WERI-Rb-1 (cell line): Measurements from ENCODE around the gene CERS1.

Experiments used
- DNase-seq: peaks from one replicate; pipeline ENCODE4 v3.0.0-alpha.2; 2020
- H3K27ac ChIP-seq: fragments of 250-450 bp; sonication (Bioruptor Pico); 2 replicates; pipeline ENCODE4 v1.5.1; 2020; ENCODE audit warnings: mild to moderate bottlenecking, moderate library complexity
- H3K27me3 ChIP-seq: fragments of 250-450 bp; sonication (Bioruptor Pico); 2 replicates; pipeline ENCODE4 v1.5.1; 2021; ENCODE audit warnings: mild to moderate bottlenecking, low read depth, moderate library complexity; ENCODE audit not compliant: insufficient read depth, severe bottlenecking
- H3K36me3 ChIP-seq: fragments of 250-450 bp; sonication (Bioruptor Pico); 2 replicates; pipeline ENCODE4 v1.5.1; 2020; ENCODE audit warnings: mild to moderate bottlenecking, moderate library complexity
- H3K4me3 ChIP-seq: 2 replicates; pipeline ENCODE4 v1.5.1; 2011; ENCODE audit warnings: low read depth, mild to moderate bottlenecking, control low read depth, low read length
- H3K9me3 ChIP-seq: fragments of 250-450 bp; sonication (Bioruptor Pico); 2 replicates; pipeline ENCODE4 v1.5.1; 2021; ENCODE audit warnings: mild to moderate bottlenecking, moderate library complexity; ENCODE audit not compliant: severe bottlenecking
- TF ChIP-seq, protein P1 (sequence below): IDR thresholded peaks from 2 replicates; pipeline ENCODE4 v1.5.1; 2011; ENCODE audit warnings: low read depth, mild to moderate bottlenecking, control low read depth, inconsistent platforms, low read length

The CERS1 gene

DNA sequence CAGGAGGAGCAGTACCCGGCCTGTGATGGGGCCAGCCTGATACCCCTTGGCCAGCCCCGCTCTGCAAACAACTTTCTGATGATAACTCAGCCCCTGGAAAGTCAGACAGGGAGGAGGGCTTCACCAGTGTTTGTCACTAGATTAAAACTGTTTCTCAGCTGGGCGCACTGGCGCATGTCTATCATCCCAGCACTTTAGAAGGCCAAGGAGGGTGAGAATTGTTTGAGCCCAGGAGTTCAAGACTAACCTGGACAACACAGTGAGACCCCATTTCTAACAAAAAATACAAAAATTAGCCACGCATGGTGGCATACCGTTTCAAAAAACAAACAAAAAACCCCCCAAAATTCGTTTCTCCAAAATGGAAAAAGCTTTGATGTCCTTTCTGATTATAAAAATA lies 5.5 kb upstream of the CERS1 start:
- TF ChIP-seq, protein P1, sequence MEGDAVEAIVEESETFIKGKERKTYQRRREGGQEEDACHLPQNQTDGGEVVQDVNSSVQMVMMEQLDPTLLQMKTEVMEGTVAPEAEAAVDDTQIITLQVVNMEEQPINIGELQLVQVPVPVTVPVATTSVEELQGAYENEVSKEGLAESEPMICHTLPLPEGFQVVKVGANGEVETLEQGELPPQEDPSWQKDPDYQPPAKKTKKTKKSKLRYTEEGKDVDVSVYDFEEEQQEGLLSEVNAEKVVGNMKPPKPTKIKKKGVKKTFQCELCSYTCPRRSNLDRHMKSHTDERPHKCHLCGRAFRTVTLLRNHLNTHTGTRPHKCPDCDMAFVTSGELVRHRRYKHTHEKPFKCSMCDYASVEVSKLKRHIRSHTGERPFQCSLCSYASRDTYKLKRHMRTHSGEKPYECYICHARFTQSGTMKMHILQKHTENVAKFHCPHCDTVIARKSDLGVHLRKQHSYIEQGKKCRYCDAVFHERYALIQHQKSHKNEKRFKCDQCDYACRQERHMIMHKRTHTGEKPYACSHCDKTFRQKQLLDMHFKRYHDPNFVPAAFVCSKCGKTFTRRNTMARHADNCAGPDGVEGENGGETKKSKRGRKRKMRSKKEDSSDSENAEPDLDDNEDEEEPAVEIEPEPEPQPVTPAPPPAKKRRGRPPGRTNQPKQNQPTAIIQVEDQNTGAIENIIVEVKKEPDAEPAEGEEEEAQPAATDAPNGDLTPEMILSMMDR, result no peak
- Histone ChIP-seq H3K27ac (no peak overlapping the region), H3K4me3 (no peak overlapping the region), H3K27me3 (no peaks in the 10 kb centered on the region), H3K36me3 (peaks cover 35% of the 10 kb centered on the region), H3K9me3 (no peaks in the 10 kb centered on the region)
- DNase-seq, result no peak

DNA sequence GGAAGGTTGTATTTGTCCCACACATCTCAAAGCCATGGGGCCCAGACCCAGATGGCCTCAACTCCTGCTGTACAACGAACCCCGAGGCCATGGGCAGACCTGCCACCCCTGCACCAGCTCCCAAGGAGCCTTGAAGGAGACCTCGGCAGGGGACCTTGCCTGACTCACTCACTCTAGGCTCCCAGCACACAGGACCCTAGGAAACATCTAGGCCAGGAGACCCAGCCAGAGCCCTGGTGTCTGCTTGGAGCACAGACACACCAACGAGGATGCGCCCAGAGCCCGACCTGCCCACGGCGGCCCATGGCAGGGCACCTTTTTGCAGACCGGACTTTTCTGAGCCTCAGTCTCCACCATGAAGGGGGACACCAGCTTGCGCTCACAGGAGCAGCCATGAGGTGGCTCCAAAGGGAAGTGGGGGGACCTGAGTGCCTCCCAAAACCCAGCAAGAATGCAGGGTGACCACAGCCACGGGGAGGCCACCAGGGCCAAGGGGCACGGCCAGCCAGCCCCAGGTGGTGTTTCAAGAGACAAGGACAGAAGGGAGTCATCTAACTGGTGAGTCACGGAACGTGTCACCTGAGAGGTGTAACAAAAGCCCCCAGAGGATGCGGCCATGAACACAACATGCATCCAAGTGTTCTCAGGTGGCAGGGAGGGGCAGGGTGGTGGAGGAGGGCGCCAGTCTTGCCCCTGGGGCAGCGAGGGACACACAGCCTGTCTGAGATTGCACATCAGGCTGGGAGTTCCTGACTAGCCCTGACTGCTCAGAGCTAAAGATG lies 4.9 kb upstream of the CERS1 start:
- TF ChIP-seq, protein P1, result no peak
- H3K27ac ChIP-seq, result no peak overlapping the region
- peaks cover 35% of the 10 kb centered on the region for H3K36me3 ChIP-seq
- H3K27me3 ChIP-seq, result no peaks in the 10 kb centered on the region
- no peaks in the 10 kb centered on the region for H3K9me3 ChIP-seq
- no peak overlapping the region for H3K4me3 ChIP-seq
- no peak for DNase-seq

DNA sequence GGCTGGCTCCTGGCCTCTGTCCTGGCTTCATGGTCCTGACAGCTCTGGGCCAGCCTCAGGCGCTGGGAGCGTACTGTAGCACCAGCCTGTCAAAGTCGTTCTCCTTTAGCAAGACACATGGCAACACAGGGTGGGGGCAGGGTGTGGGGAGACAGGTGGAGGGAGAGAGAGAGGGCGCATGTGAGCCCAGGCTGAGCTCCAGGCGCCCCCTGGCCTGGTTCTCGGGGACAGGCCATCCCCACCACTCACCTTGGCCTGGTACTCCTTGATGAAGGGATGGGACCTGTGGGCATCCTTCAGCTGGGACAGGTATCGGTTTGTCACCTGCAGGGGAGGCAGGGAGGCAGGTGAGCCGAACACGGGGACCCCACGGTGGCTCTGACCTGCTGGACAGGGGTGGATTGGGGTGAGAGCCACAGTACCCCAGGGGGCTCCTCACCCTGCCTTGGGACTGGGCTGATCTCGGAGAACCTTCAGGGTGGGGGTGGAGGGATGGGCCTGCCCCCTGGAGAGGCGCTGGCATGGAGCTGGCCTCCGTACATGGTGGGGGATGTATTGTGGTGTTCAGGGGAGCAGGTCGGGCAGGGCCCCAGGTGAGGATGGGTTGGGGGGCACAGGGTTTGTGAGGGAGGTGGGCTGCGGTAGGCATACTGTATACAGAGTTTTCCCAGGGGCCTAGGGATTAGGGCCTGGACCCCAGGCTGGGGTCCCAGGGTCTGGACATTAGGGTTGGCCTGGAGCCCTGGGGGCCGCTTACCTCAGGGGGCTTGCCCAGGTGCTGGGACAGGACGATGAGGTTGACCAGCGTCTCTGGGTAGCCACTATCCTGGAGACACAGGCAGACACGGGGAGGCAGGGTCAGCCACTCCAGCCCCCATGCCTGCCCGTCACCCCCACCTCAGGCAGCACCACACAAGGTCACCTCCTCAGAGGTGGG lies 3.9 kb upstream of the CERS1 start:
- peaks cover 32% of the 10 kb centered on the region for H3K36me3 ChIP-seq
- no peak overlapping the region for H3K4me3 ChIP-seq
- H3K27ac ChIP-seq, result no peak overlapping the region
- TF ChIP-seq, protein P1, result 0 out of 2 replicates have a peak, but pooled peaks have one; percentile 25
- peak; percentile 54 for DNase-seq
- H3K9me3 ChIP-seq, result no peaks in the 10 kb centered on the region
- H3K27me3 ChIP-seq, result no peaks in the 10 kb centered on the region

DNA sequence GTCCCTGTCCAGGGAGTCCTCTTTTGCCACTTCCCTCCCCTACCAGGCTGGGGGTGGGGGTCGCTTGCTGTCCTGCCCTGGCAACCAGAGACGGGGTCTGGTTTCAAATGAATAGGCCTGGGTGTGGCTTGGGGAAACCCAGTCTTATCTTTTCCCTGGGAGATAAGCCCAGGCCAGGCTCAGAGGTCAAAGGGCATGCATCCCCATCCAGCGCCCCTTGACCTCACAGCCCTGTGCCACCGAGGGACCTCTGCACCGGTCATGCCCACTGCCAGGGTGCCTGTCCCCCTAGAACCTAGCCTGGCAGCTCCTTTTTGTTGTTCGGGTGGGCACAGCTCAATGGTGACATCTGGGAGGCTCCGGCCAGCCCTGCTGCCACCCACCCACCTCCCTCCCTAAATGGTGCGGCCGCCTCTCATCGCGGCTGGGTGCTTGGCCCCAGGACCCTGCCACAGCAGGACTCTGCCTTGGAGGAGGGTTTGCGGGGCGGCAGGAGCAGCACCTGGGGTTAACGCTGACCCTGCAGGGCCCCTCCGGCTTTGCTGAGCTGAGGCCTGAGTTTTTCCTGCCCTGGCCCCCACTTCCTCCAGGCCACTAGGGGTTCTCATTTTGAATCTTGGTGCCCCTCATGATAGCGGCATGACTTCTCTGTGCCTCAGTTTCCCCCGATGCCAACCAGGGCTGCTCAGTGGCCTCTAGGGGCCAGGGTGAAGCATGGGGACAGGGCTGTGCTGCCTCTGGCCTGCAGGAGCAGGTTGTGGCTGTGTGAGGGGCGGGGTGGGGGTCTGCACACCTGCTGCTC lies 2.9 kb upstream of the CERS1 start:
- peaks cover 21% of the 10 kb centered on the region for H3K36me3 ChIP-seq
- no peak for DNase-seq
- H3K4me3 ChIP-seq, result no peak overlapping the region
- TF ChIP-seq, protein P1, result no peak
- no peaks in the 10 kb centered on the region for H3K9me3 ChIP-seq
- no peaks in the 10 kb centered on the region for H3K27me3 ChIP-seq
- no peak overlapping the region for H3K27ac ChIP-seq

DNA sequence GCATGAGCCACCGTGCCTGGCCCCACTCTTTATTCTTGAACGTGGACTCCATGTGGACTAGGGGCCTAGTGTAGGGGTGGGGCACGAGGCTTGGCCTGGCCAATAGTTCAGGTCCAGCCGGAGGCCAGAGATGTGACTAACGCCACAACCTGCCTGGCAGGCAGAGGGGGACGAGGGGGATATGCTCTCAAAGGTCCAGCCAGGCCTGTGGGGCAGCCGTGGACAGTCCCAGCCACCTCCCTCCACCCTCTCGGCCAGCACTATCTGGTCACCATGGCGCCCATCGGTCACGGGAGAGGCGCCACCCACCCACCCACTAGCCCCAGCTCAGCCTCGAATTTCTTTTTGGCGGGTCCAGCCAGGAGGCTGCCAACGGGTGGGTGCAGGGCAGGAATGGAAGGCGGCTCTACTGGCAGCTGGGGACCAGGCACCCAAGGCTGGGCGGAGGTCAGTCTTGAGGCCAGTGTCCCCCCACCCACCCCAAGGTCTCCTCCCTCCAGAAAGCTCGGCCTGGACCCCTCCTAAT lies 2.2 kb upstream of the CERS1 start:
- DNase-seq, result no peak
- H3K36me3 ChIP-seq, result peaks cover 18% of the 10 kb centered on the region

More for the DNA sequence above, 2.2 kb upstream of the CERS1 start:
- Histone ChIP-seq H3K9me3 (no peaks in the 10 kb centered on the region), H3K4me3 (no peak overlapping the region), H3K27ac (no peak overlapping the region), H3K27me3 (no peaks in the 10 kb centered on the region)
- TF ChIP-seq, protein P1, result no peak
